ENCODE results near the gene TSEN54. TPM values are rescaled to one million over a fixed set of nuclear protein-coding genes. Genes with fewer than 3 reads are reported as not detected.
A peak's percentile ranks its signal among the peaks of the same experiment; 100 is the strongest.

Gene TSEN54
- total RNA-seq: 92.7 TPM

- TF ChIP-seq, protein P1, sequence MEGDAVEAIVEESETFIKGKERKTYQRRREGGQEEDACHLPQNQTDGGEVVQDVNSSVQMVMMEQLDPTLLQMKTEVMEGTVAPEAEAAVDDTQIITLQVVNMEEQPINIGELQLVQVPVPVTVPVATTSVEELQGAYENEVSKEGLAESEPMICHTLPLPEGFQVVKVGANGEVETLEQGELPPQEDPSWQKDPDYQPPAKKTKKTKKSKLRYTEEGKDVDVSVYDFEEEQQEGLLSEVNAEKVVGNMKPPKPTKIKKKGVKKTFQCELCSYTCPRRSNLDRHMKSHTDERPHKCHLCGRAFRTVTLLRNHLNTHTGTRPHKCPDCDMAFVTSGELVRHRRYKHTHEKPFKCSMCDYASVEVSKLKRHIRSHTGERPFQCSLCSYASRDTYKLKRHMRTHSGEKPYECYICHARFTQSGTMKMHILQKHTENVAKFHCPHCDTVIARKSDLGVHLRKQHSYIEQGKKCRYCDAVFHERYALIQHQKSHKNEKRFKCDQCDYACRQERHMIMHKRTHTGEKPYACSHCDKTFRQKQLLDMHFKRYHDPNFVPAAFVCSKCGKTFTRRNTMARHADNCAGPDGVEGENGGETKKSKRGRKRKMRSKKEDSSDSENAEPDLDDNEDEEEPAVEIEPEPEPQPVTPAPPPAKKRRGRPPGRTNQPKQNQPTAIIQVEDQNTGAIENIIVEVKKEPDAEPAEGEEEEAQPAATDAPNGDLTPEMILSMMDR (IDR thresholded peaks at IDR 0.05): no peak
- DNase-seq (ENCODE audit: low spot score in 2 of 2): peak; percentile 65 to 96
- Histone ChIP-seq H3K27me3 (no peaks in the 10 kb centered on the region), H3K4me3 (peak within 1 kb of the TSS; percentile 78 to 82), H3K4me1 (peaks cover 23 to 38% of the 10 kb centered on the region in 2 donors), H3K9me3 (no peaks in the 10 kb centered on the region), H3K36me3 (peaks cover 0 to 4% of the 10 kb centered on the region in 2 donors), H3K27ac (peak within 1 kb of the TSS; percentile 74 to 88)
- intact Hi-C loops (cut with DNase I): loop anchor here (10.0 kb wide), 1 partner anchor 481 kb away; no protein-coding TSS in a partner anchor
Observed at GRCh38 chr17:75516255-75516618, at the start of gene TSEN54. Gene TSEN54, plus strand, starts transcription at chr17:75516528. Its CDS starts 33 bp downstream, at chr17:75516561.

- Histone ChIP-seq H3K4me3 (peak overlapping the region in 1 of 2 donors; percentile 39), H3K36me3 (peaks cover 3 to 11% of the 10 kb centered on the region in 2 donors), H3K27ac (peak overlapping the region; percentile 72 to 77), H3K4me1 (peaks cover 0 to 12% of the 10 kb centered on the region in 2 donors), H3K9me3 (no peaks in the 10 kb centered on the region), H3K27me3 (no peaks in the 10 kb centered on the region)
- peak in 1 of 2 donors; percentile 79 for DNase-seq (ENCODE audit: low spot score in 2 of 2)
- TF ChIP-seq, protein P1 (IDR thresholded peaks at IDR 0.05): no peak
- intact Hi-C loops (cut with DNase I): no loop called here
Observed at GRCh38 chr17:75468291-75468754, 48.0 kb upstream of the TSEN54 start.

DNA sequence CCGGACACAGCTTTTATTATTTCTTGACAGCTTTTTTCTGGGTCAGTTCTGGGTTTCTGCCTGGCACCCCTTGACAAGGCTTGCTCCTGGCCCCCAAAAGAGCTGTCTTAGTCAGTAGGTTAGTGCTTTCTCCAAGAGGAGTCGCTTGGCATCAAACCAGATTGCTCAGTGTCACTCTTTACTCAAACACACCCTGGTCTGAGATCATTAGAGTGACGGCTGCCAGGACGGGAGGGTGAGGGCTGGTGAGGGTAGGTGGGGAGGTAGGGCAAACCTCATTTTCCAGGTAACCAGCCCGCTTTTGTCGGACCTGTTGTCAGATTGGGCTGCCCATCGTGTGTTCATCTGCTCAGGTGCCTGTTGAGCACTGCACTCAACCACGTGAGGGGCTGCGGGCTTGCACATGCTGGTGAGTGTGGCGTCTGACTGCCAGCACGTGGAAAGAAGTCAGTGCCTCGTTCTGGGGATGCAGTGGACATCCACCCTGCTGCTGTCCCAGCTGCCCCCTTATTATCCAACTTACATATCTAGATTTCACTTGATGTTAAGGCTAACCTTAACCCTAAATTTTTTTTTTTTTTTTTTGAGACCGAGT lies 47.5 kb upstream of the TSEN54 start:
- Histone ChIP-seq H3K36me3 (peaks cover 5 to 14% of the 10 kb centered on the region in 2 donors), H3K4me1 (peaks cover 0 to 12% of the 10 kb centered on the region in 2 donors), H3K27me3 (no peaks in the 10 kb centered on the region), H3K4me3 (peak overlapping the region in 1 of 2 donors; percentile 39), H3K9me3 (no peaks in the 10 kb centered on the region), H3K27ac (peak overlapping the region; percentile 72 to 77)
- intact Hi-C loops (cut with DNase I): no loop called here
- no peak for DNase-seq (ENCODE audit: low spot score in 2 of 2)
- TF ChIP-seq, protein P1 (IDR thresholded peaks at IDR 0.05): no peak

- Histone ChIP-seq H3K4me3 (no peak overlapping the region), H3K27me3 (no peaks in the 10 kb centered on the region), H3K27ac (no peak overlapping the region), H3K36me3 (peaks cover 5 to 14% of the 10 kb centered on the region in 2 donors), H3K9me3 (no peaks in the 10 kb centered on the region), H3K4me1 (peaks cover 0 to 23% of the 10 kb centered on the region in 2 donors)
- TF ChIP-seq, protein P1 (IDR thresholded peaks at IDR 0.05): no peak
- intact Hi-C loops (cut with DNase I): no loop called here
- no peak for DNase-seq (ENCODE audit: low spot score in 2 of 2)
Observed at GRCh38 chr17:75471207-75471606, 45.1 kb upstream of the TSEN54 start.

- Histone ChIP-seq H3K27me3 (no peaks in the 10 kb centered on the region), H3K27ac (no peak overlapping the region), H3K4me1 (peaks cover 7 to 31% of the 10 kb centered on the region in 2 donors), H3K36me3 (peaks cover 5 to 14% of the 10 kb centered on the region in 2 donors), H3K4me3 (no peak overlapping the region), H3K9me3 (no peaks in the 10 kb centered on the region)
- intact Hi-C loops (cut with DNase I): no loop called here
- TF ChIP-seq, protein P1 (IDR thresholded peaks at IDR 0.05): no peak
- no peak for DNase-seq (ENCODE audit: low spot score in 2 of 2)
Observed at GRCh38 chr17:75472119-75472518, 44.2 kb upstream of the TSEN54 start.

Data from ascending aorta (tissue), 2 donors.